Fibroblast of lung (primary cell): ENCODE results near the gene TMSB4X. TPM values are rescaled to one million over a fixed set of nuclear protein-coding genes. Genes with fewer than 3 reads are reported as not detected.
"Not testable (repeated sequence)": the region's sequence is repeated elsewhere in the genome, so short reads cannot be mapped to it uniquely, and the experiment has no call there.

ENCODE experiments used
- DNase-seq, 2 donors: peaks; one replicate each; pipeline versions ENCODE4 v3.0.0 to v3.0.0-alpha.2; 2010; ENCODE audit warnings: low read depth in 2 of 2
- H2AFZ ChIP-seq: 2 replicates; pipeline ENCODE4 v1.5.1; 2012; ENCODE audit warnings: low read length, control low read depth, inconsistent platforms
- H3K27ac ChIP-seq: 2 replicates; pipeline ENCODE4 v1.5.1; 2011; ENCODE audit warnings: low read length, control low read depth; ENCODE audit not compliant: insufficient read depth
- H3K27me3 ChIP-seq: 2 replicates; pipeline ENCODE4 v1.5.1; 2011; ENCODE audit warnings: mild to moderate bottlenecking, low read length; ENCODE audit not compliant: control insufficient read depth, insufficient read depth
- H3K36me3 ChIP-seq: 2 replicates; pipeline ENCODE4 v1.5.1; 2011; ENCODE audit warnings: low read length; ENCODE audit not compliant: control insufficient read depth, insufficient read depth
- H3K4me1 ChIP-seq: 2 replicates; pipeline ENCODE4 v1.5.1; 2011; ENCODE audit warnings: low read length; ENCODE audit not compliant: control insufficient read depth, insufficient read depth; ENCODE audit errors: extremely low read depth
- H3K4me2 ChIP-seq: 2 replicates; pipeline ENCODE4 v1.5.1; 2011; ENCODE audit warnings: low read length, control low read depth; ENCODE audit not compliant: insufficient read depth; ENCODE audit errors: extremely low read depth
- H3K4me3 ChIP-seq, 4 experiments: fragments of 200-600 bp in 1 of 4; sonication (generic) in 1 of 4; replicated peaks in 1 of 4; 2 replicates each; pipeline ENCODE4 v1.5.1; 2011 to 2016; ENCODE audit warnings: low read length in 4 of 4, low read depth in 3 of 4, mild to moderate bottlenecking in 3 of 4, control low read depth in 2 of 4, inconsistent platforms in 1 of 4, mixed read lengths in 1 of 4; ENCODE audit not compliant: insufficient read depth in 1 of 4; ENCODE audit errors: control extremely low read depth in 1 of 4
- H3K79me2 ChIP-seq: 2 replicates; pipeline ENCODE4 v1.5.1; 2012; ENCODE audit warnings: mild to moderate bottlenecking, low read length, inconsistent platforms; ENCODE audit not compliant: control insufficient read depth, insufficient read depth
- H3K9ac ChIP-seq: 2 replicates; pipeline ENCODE4 v1.5.1; 2011; ENCODE audit warnings: mild to moderate bottlenecking, low read length, control low read depth; ENCODE audit not compliant: insufficient read depth
- H3K9me3 ChIP-seq: 2 replicates; pipeline ENCODE4 v1.5.1; 2012; ENCODE audit warnings: low read depth, low read length; ENCODE audit not compliant: control insufficient read depth, insufficient read depth
- H4K20me1 ChIP-seq: 2 replicates; pipeline ENCODE4 v1.5.1; 2011; ENCODE audit warnings: low read length; ENCODE audit not compliant: control insufficient read depth, insufficient read depth; ENCODE audit errors: extremely low read depth
- CTCF ChIP-seq, 2 donors: IDR thresholded peaks in 1 of 2; conservative IDR thresholded peaks in 1 of 2; 1 replicate in 1 of 2; 2 replicates in 1 of 2; pipeline ENCODE4 v1.5.1; 2011 to 2012; ENCODE audit warnings: low read length in 2 of 2, control low read depth in 1 of 2, inconsistent platforms in 1 of 2, low read depth in 1 of 2, mild to moderate bottlenecking in 1 of 2
- EZH2 ChIP-seq: IDR thresholded peaks from 2 replicates; pipeline ENCODE4 v1.5.1; 2012; ENCODE audit warnings: low read length, control low read depth, mild to moderate bottlenecking; ENCODE audit errors: missing control alignments
- polyA plus RNA-seq, 2 donors: library from polyadenylated mRNA; depleted of rRNA in 1 of 2; stranded (reverse) in 1 of 2; unstranded in 1 of 2; fragments of >200 nt; gene quantifications; 2 replicates each; pipeline ENCODE4 v1.2.1, GENCODE V29; 2011 to 2012; ENCODE audit warnings: missing spikeins in 1 of 2
- total RNA-seq: library from RNA; depleted of rRNA; stranded (reverse); fragments of >200 nt; gene quantifications from 2 replicates; pipeline ENCODE4 v1.2.1, GENCODE V29; 2014

TMSB4X gene
- total and polyA plus RNA-seq, 2 donors (not counting 1 experiment from before 2014, with no cell fraction given): 14,631 to 17,013 TPM

GRCh38 chrX:12932244-12932643 lies 42.7 kb upstream of the TMSB4X start:
- H3K27me3 ChIP-seq: no peaks in the 10 kb centered on the region
- H3K36me3 ChIP-seq: no peaks in the 10 kb centered on the region
- H3K4me2 ChIP-seq: no peak overlapping the region
- H3K4me1 ChIP-seq: no peaks in the 10 kb centered on the region
- no peak for DNase-seq
- no peak overlapping the region for H3K4me3 ChIP-seq
- H3K79me2 ChIP-seq: no peaks in the 10 kb centered on the region
- H3K27ac ChIP-seq: no peak overlapping the region
- H4K20me1 ChIP-seq: no peaks in the 10 kb centered on the region
- no peak overlapping the region for H3K9ac ChIP-seq
- H2AFZ ChIP-seq: no peak overlapping the region
- TF ChIP-seq EZH2 (no peak), CTCF (conservative IDR thresholded peaks at IDR 0.05 in 1 of 2, IDR thresholded peaks at IDR 0.05 in 1 of 2; ENCODE audit: low read depth in 1 of 2, low read length in 2 of 2) (no peak)
- no peaks in the 10 kb centered on the region for H3K9me3 ChIP-seq

GRCh38 chrX:12934850-12935249 lies 40.1 kb upstream of the TMSB4X start:
- Histone ChIP-seq H3K4me2 (no peak overlapping the region), H3K4me1 (no peaks in the 10 kb centered on the region), H3K27ac (no peak overlapping the region), H2AFZ (no peak overlapping the region), H3K27me3 (no peaks in the 10 kb centered on the region), H3K79me2 (no peaks in the 10 kb centered on the region), H3K9me3 (no peaks in the 10 kb centered on the region), H3K36me3 (no peaks in the 10 kb centered on the region), H4K20me1 (no peaks in the 10 kb centered on the region), H3K4me3 (no peak overlapping the region), H3K9ac (no peak overlapping the region)
- TF ChIP-seq EZH2 (no peak), CTCF (conservative IDR thresholded peaks at IDR 0.05 in 1 of 2, IDR thresholded peaks at IDR 0.05 in 1 of 2; ENCODE audit: low read depth in 1 of 2, low read length in 2 of 2) (no peak)
- no peak for DNase-seq

- Histone ChIP-seq H3K9me3 (no peaks in the 10 kb centered on the region), H2AFZ (no peak overlapping the region), H3K27ac (no peak overlapping the region), H3K79me2 (no peaks in the 10 kb centered on the region), H3K27me3 (no peaks in the 10 kb centered on the region), H3K4me2 (no peak overlapping the region), H3K9ac (no peak overlapping the region), H3K4me3 (no peak overlapping the region), H3K4me1 (no peaks in the 10 kb centered on the region), H4K20me1 (no peaks in the 10 kb centered on the region), H3K36me3 (no peaks in the 10 kb centered on the region)
- DNase-seq: no peak
- no peak for TF ChIP-seq EZH2
- TF ChIP-seq CTCF (conservative IDR thresholded peaks at IDR 0.05 in 1 of 2, IDR thresholded peaks at IDR 0.05 in 1 of 2; ENCODE audit: low read depth in 1 of 2, low read length in 2 of 2): no peak
Measured at GRCh38 chrX:12936947-12937346, 38.0 kb upstream of the TMSB4X start.

GRCh38 chrX:12940471-12940870 lies 34.4 kb upstream of the TMSB4X start:
- H3K4me1 ChIP-seq, H3K4me2 ChIP-seq, H3K79me2 ChIP-seq, H3K9me3 ChIP-seq, H2AFZ ChIP-seq, H4K20me1 ChIP-seq, H3K4me3 ChIP-seq, H3K27ac ChIP-seq, DNase-seq, H3K9ac ChIP-seq, H3K27me3 ChIP-seq, H3K36me3 ChIP-seq: not testable (repeated sequence)

GRCh38 chrX:12943592-12943991 lies 31.3 kb upstream of the TMSB4X start:
- not testable (repeated sequence) for H3K27me3 ChIP-seq, H3K9me3 ChIP-seq, H3K4me3 ChIP-seq, H3K79me2 ChIP-seq, H3K36me3 ChIP-seq, H3K9ac ChIP-seq, H3K4me2 ChIP-seq, H3K4me1 ChIP-seq, H4K20me1 ChIP-seq, H2AFZ ChIP-seq, H3K27ac ChIP-seq, DNase-seq
